Measurements from ENCODE around the gene ARVCF.

DNA sequence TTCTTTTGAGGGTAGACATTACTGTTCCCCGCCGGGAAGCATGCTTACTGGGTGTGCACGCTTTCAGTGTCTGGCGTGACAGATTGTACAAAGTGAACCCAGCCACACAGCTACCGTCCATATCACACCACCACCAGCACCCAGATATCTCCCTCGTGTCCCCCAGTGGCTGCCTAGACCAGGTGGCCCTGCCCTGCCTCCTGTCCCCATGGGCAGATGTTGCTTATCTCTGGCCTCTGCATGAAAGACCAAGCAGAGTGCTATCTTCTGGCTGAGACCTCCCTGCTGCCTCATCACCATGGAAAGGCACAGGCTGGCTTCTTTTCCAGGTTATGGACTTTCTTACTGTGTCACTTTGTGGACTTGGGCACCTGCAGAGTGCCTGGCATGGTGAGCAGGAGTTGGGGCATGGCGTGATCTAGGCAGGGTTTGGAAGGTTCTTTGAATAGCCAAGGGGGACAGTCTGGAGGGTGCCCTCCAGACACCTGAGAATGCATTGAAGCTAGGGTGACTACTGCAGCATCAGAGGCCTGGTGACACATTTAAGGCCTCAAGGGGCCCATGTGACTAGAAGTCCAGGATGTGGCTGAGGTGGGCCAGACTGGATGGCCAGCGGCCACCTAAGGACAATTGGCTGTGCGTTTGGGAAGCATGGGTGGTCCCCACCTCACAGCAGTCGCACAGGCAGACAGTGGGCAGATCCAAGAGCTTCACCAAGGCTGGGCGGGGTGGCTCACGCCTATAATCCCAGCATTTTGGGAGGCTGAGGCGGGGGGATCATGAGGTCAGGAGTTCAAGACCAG is 9.0 kb upstream of the ARVCF start:
- TF ChIP-seq, protein P1, sequence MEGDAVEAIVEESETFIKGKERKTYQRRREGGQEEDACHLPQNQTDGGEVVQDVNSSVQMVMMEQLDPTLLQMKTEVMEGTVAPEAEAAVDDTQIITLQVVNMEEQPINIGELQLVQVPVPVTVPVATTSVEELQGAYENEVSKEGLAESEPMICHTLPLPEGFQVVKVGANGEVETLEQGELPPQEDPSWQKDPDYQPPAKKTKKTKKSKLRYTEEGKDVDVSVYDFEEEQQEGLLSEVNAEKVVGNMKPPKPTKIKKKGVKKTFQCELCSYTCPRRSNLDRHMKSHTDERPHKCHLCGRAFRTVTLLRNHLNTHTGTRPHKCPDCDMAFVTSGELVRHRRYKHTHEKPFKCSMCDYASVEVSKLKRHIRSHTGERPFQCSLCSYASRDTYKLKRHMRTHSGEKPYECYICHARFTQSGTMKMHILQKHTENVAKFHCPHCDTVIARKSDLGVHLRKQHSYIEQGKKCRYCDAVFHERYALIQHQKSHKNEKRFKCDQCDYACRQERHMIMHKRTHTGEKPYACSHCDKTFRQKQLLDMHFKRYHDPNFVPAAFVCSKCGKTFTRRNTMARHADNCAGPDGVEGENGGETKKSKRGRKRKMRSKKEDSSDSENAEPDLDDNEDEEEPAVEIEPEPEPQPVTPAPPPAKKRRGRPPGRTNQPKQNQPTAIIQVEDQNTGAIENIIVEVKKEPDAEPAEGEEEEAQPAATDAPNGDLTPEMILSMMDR (IDR thresholded peaks at IDR 0.05): no peak
- TF ChIP-seq POLR2A (IDR thresholded peaks at IDR 0.05): no peak
